ENCODE measurements around the gene MERTK.

DNA sequence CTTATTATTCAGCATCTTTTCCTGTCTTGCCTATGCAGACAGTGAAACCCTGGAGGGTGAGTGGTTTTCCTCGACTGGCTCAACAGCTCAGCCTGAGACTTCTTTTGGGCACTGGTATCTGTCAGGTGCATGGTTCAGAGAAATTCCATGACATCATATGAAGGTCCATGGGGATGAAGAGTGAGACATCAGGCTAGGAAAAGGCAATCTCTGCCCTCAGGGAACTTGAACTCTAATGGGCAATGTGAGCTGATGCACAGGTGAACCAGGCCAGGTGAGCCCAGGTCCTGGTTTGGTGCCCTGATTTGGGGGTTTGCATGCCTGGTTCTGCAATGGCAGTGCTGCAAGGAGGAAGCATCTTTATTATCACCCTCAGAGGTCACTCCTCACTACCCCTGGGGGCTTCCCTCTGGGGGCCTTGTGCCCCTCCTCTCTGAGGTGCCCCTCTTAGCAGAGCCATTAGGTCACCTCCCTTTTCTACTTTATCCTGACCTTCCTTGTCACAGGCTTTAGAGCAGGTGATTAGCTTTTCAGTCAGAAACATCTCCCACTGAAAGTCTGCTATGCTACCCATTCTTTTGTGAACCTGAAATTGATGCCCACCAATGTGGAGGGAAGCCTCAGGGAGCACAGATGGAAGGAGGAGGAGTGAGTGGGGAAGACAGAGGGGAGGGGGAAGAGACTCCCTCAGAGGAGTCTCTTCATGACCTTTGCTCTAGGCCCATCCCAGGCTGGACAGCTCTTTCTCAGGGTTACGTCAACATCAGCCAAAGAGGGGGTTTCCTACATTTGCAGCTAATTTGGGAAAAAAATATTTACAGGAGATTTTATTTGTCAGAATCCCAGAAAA is 47.3 kb downstream of the MERTK start:
- TF ChIP-seq POLR2AphosphoS5 (IDR thresholded peaks at IDR 0.05) = no peak
- TF ChIP-seq, protein P1, sequence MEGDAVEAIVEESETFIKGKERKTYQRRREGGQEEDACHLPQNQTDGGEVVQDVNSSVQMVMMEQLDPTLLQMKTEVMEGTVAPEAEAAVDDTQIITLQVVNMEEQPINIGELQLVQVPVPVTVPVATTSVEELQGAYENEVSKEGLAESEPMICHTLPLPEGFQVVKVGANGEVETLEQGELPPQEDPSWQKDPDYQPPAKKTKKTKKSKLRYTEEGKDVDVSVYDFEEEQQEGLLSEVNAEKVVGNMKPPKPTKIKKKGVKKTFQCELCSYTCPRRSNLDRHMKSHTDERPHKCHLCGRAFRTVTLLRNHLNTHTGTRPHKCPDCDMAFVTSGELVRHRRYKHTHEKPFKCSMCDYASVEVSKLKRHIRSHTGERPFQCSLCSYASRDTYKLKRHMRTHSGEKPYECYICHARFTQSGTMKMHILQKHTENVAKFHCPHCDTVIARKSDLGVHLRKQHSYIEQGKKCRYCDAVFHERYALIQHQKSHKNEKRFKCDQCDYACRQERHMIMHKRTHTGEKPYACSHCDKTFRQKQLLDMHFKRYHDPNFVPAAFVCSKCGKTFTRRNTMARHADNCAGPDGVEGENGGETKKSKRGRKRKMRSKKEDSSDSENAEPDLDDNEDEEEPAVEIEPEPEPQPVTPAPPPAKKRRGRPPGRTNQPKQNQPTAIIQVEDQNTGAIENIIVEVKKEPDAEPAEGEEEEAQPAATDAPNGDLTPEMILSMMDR (IDR thresholded peaks at IDR 0.05) = no peak
- no peak for TF ChIP-seq POLR2A (IDR thresholded peaks at IDR 0.05)

Data from suprapubic skin (tissue), 4 donors.